NCI-H82 (cell line): ENCODE results near the gene MT1M.
A peak's percentile ranks its signal among the peaks of the same experiment; 100 is the strongest.

Source experiments
- DNase-seq: peaks from one replicate; lab custom pipeline; 2025; lab: John Stamatoyannopoulos, UW

Gene MT1M

GRCh38 chr16:56632156-56632847 lies at the start of gene MT1M:
Gene MT1M (plus strand): TSS chr16:56632659. CDS start chr16:56632732, 73 bp downstream.
- no peak for DNase-seq

GRCh38 chr16:56582911-56583310 lies 49.5 kb upstream of the MT1M start:
- peak; percentile 2 for DNase-seq

- DNase-seq: no peak
Observed at GRCh38 chr16:56583351-56584168, 48.9 kb upstream of the MT1M start.

GRCh38 chr16:56584276-56584675 lies 48.2 kb upstream of the MT1M start:
- no peak for DNase-seq

GRCh38 chr16:56588781-56589140 lies 43.7 kb upstream of the MT1M start:
- DNase-seq: no peak

- peak; percentile 32 for DNase-seq
Observed at GRCh38 chr16:56589141-56590039, 43.1 kb upstream of the MT1M start, which contains the start of gene MT3. Gene MT3 (plus strand): TSS chr16:56589528. CDS start chr16:56589591, 63 bp downstream.

GRCh38 chr16:56591377-56592060 lies 40.9 kb upstream of the MT1M start:
- no peak for DNase-seq

- DNase-seq: no peak
Observed at GRCh38 chr16:56593573-56594291, 38.7 kb upstream of the MT1M start.

- no peak for DNase-seq
Observed at GRCh38 chr16:56594292-56594619, 38.2 kb upstream of the MT1M start.

- peak; percentile 61 for DNase-seq
Observed at GRCh38 chr16:56600398-56600999, 32.0 kb upstream of the MT1M start.

GRCh38 chr16:56601325-56601724 lies 31.1 kb upstream of the MT1M start:
- DNase-seq: peak; percentile 43

GRCh38 chr16:56603589-56603988 lies 28.9 kb upstream of the MT1M start:
- peak; percentile 63 for DNase-seq

GRCh38 chr16:56604966-56605365 lies 27.5 kb upstream of the MT1M start:
- DNase-seq: no peak

- no peak for DNase-seq
Observed at GRCh38 chr16:56605475-56605874, 27.0 kb upstream of the MT1M start.

- no peak for DNase-seq
Observed at GRCh38 chr16:56606071-56606475, 26.4 kb upstream of the MT1M start.

- DNase-seq: no peak
Observed at GRCh38 chr16:56606476-56607108, 25.9 kb upstream of the MT1M start.

- DNase-seq: no peak
Observed at GRCh38 chr16:56607109-56607618, 25.3 kb upstream of the MT1M start.

GRCh38 chr16:56607675-56608042 lies 24.8 kb upstream of the MT1M start:
- DNase-seq: no peak

- peak; percentile 93 for DNase-seq
Observed at GRCh38 chr16:56608043-56608875, 24.2 kb upstream of the MT1M start, which contains the start of gene MT2A. Gene MT2A (plus strand): TSS chr16:56608584. CDS start chr16:56608656, 72 bp downstream.
